GM12801 (cell line): Measurements from ENCODE around the gene QKI.

Source experiments
- TF ChIP-seq, protein P1 (sequence below): IDR thresholded peaks from one replicate; pipeline ENCODE4 v1.5.1; 2011; ENCODE audit warnings: control low read depth; ENCODE audit not compliant: insufficient read length; ENCODE audit errors: extremely low read depth

QKI gene

DNA sequence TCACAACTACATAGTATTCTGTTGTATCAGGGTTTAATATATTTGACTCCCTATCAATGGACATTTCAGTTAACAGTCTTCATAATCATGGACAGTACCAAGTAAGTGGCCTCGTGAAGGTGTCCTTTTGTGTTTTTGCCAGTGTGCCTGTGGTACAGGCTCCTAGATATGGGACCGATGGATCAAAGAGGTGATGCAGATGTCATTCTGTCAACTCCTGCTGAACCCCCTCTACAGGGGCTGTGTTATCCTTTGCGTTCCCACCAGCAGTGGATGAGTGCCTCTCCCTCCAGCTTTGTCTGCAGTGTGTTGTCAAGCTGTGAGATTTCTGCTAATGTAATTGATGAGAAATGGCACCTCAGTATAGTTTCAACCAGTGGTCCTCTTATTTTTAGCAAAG, 210.7 kb downstream of the QKI start:
- TF ChIP-seq, protein P1, sequence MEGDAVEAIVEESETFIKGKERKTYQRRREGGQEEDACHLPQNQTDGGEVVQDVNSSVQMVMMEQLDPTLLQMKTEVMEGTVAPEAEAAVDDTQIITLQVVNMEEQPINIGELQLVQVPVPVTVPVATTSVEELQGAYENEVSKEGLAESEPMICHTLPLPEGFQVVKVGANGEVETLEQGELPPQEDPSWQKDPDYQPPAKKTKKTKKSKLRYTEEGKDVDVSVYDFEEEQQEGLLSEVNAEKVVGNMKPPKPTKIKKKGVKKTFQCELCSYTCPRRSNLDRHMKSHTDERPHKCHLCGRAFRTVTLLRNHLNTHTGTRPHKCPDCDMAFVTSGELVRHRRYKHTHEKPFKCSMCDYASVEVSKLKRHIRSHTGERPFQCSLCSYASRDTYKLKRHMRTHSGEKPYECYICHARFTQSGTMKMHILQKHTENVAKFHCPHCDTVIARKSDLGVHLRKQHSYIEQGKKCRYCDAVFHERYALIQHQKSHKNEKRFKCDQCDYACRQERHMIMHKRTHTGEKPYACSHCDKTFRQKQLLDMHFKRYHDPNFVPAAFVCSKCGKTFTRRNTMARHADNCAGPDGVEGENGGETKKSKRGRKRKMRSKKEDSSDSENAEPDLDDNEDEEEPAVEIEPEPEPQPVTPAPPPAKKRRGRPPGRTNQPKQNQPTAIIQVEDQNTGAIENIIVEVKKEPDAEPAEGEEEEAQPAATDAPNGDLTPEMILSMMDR = no peak

DNA sequence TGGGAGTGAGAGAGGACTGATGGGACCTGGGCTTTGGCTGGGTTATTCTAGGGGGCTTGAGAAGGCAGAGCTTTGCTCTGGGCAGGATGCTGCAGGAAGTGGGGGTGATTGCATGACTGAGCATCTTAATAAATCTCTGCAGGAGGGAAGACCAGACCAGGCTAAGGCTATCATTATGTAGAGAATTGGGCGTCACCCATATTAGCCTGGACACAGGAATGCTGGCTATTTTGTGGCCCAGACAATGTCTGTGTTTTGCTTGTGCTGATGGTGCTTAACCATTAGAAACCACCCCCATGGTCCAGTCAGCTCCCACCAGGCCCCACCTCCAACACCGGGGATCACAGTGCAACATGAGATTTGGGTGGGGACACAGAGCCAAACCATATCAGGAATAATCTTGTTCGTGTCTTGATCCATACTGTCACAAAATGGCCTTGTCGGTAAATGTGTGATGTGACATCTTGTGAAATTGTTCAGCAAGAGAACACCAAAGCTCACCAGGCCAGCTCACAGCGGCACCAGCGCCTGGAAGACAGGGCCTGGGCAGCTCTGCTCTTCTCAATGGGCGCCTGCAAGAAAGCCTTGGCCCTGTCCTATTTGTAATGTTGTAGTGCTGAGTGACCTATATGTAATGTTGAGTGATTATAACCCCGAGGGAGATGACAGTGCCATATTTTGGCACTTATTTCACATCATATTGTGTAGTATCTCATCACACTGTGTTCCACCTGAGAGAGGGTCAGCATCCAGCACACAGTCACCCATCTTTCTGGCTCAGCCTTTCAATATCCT, 211.8 kb downstream of the QKI start:
- TF ChIP-seq, protein P1 = no peak

DNA sequence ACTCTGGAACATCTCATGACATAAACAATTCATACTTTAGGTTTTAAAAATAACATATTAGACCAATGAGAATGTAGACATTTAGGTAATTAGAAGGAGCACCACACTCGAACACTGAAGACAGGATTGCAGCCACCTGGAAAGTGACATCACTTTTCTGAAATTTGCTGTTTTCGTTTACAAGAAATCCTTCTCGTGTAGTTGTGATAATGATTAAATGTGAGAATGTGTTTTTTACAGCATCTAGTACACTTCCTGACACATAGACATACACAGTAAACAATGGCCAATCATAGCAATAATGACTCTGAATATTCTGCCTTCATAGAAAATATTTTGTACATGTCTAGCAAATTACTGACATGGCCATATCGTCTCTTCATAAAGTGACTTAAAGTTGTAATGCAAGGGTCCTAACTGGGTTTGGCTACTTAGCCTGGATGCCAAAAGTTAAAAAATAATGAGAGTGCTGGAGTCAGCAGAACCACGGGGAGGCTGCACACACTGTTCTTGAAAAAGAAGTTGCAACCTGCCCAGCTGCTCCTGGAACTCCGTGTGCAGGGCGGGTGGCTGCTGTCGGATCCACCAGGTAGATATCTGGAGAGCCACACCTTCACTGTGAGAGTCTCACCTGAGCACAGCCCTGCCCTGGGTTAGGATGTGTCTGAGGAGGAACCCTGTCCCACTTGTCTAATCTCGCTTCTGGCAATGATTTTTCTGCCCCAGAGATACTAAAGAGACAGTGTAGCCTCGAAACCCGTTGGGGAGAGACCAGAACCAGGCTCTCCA, 212.9 kb downstream of the QKI start:
- TF ChIP-seq, protein P1 = no peak
